ENCODE results near the gene VEGFC. TPM values are rescaled to one million over a fixed set of nuclear protein-coding genes. Genes with fewer than 3 reads are reported as not detected.

Gene VEGFC
- polyA plus RNA-seq, 1 experiment, result 31.0 TPM

- ChIA-PET CTCF (interaction anchor here (0.6 to 4.6 kb wide), 7 partner anchors 26 to 689 kb away, joined by 3 to 32 read pairs (median 4); no protein-coding TSS in a partner anchor), POLR2A (interaction anchor here (0.6 to 3.6 kb wide), 7 partner anchors 10 to 370 kb away, joined by 3 to 18 read pairs (median 3); no protein-coding TSS in a partner anchor)
- Histone ChIP-seq H3K27me3 (ENCODE audit: control insufficient read depth, insufficient read depth, low read length) (no peaks in the 10 kb centered on the region), H3K4me3 (ENCODE audit: low read depth, low read length) (peak overlapping the region; percentile 52), H3K9me3 (ENCODE audit: control insufficient read depth, insufficient read depth, low read length) (no peaks in the 10 kb centered on the region), H3K27ac (ENCODE audit: low read depth, low read length) (peak overlapping the region; percentile 77)
- DNase-seq (ENCODE audit: low read depth, low spot score), result no peak
- no peak for TF ChIP-seq CTCF (IDR thresholded peaks at IDR 0.05; ENCODE audit: low read depth, low read length)
These were observed 411 bp upstream of the VEGFC start for GRCh38 chr4:176793060-176793605.

GRCh38 chr4:176791591-176792325 is 964 bp downstream of the VEGFC start:
- TF ChIP-seq CTCF (IDR thresholded peaks at IDR 0.05; ENCODE audit: low read depth, low read length), result no peak

GRCh38 chr4:176790398-176790797 is 2.3 kb downstream of the VEGFC start:
- no peak for TF ChIP-seq CTCF (IDR thresholded peaks at IDR 0.05; ENCODE audit: low read depth, low read length)
- Histone ChIP-seq H3K9me3 (ENCODE audit: control insufficient read depth, insufficient read depth, low read length) (no peaks in the 10 kb centered on the region), H3K27ac (ENCODE audit: low read depth, low read length) (no peak overlapping the region), H3K4me3 (ENCODE audit: low read depth, low read length) (peak overlapping the region; percentile 85), H3K27me3 (ENCODE audit: control insufficient read depth, insufficient read depth, low read length) (no peaks in the 10 kb centered on the region)
- DNase-seq (ENCODE audit: low read depth, low spot score), result no peak
- CTCF ChIA-PET, result no interaction called here
- POLR2A ChIA-PET, result no interaction called here

More at GRCh38 chr4:176791591-176792325, 964 bp downstream of the VEGFC start:
- no peak for DNase-seq (ENCODE audit: low read depth, low spot score)
- Histone ChIP-seq H3K27ac (ENCODE audit: low read depth, low read length) (peak overlapping the region; percentile 72), H3K4me3 (ENCODE audit: low read depth, low read length) (peak overlapping the region; percentile 85), H3K9me3 (ENCODE audit: control insufficient read depth, insufficient read depth, low read length) (no peaks in the 10 kb centered on the region), H3K27me3 (ENCODE audit: control insufficient read depth, insufficient read depth, low read length) (no peaks in the 10 kb centered on the region)
- CTCF ChIA-PET, result interaction anchor here (0.6 to 4.6 kb wide), 9 partner anchors 9 to 414 kb away, joined by 3 to 32 read pairs (median 3); no protein-coding TSS in a partner anchor
- POLR2A ChIA-PET, result interaction anchor here (1.2 to 3.6 kb wide), 6 partner anchors 9 to 256 kb away, joined by 3 to 18 read pairs (median 4); no protein-coding TSS in a partner anchor

GRCh38 chr4:176789955-176790354 is 2.8 kb downstream of the VEGFC start:
- CTCF ChIA-PET, result interaction anchor here (1.6 to 1.9 kb wide), 2 partner anchors 12 to 258 kb away, joined by 8 to 14 read pairs; no protein-coding TSS in a partner anchor
- H3K4me3 ChIP-seq (ENCODE audit: low read depth, low read length), result peak overlapping the region; percentile 85
- no peak for DNase-seq (ENCODE audit: low read depth, low spot score)
- H3K27me3 ChIP-seq (ENCODE audit: control insufficient read depth, insufficient read depth, low read length), result no peaks in the 10 kb centered on the region
- H3K27ac ChIP-seq (ENCODE audit: low read depth, low read length), result no peak overlapping the region
- peak; percentile 79 for TF ChIP-seq CTCF (IDR thresholded peaks at IDR 0.05; ENCODE audit: low read depth, low read length)
- no peaks in the 10 kb centered on the region for H3K9me3 ChIP-seq (ENCODE audit: control insufficient read depth, insufficient read depth, low read length)
- POLR2A ChIA-PET, result no interaction called here

- H3K27me3 ChIP-seq (ENCODE audit: control insufficient read depth, insufficient read depth, low read length), result no peaks in the 10 kb centered on the region
- CTCF ChIA-PET, result interaction anchor here (0.7 to 1.9 kb wide), 7 partner anchors 11 to 413 kb away, joined by 3 to 14 read pairs (median 4); no protein-coding TSS in a partner anchor
- H3K27ac ChIP-seq (ENCODE audit: low read depth, low read length), result no peak overlapping the region
- H3K9me3 ChIP-seq (ENCODE audit: control insufficient read depth, insufficient read depth, low read length), result no peaks in the 10 kb centered on the region
- DNase-seq (ENCODE audit: low read depth, low spot score), result no peak
- POLR2A ChIA-PET, result interaction anchor here (1.3 kb wide), 1 partner anchor 258 kb away, joined by 5 read pairs; no protein-coding TSS in a partner anchor
- TF ChIP-seq CTCF (IDR thresholded peaks at IDR 0.05; ENCODE audit: low read depth, low read length), result no peak
- peak overlapping the region; percentile 7; the same call in 1 of the 2 replicates for H3K4me3 ChIP-seq (ENCODE audit: low read depth, low read length)
These were observed 3.8 kb downstream of the VEGFC start for GRCh38 chr4:176788971-176789370.

Measured in AG04450 (cell line).